Fibroblast of skin of left quadriceps (primary cell): ENCODE data around the gene TMEM89.

Experiments
- DNase-seq, 2 experiments: peaks; one replicate each; pipeline ENCODE4 v3.0.0-alpha.2; 2013; ENCODE audit warnings: low read depth in 2 of 2

Gene TMEM89

GRCh38 chr3:48614044-48614443 is 7.5 kb downstream of the TMEM89 start:
- DNase-seq, result peak; percentile 56 to 63

GRCh38 chr3:48612309-48612708 is 9.3 kb downstream of the TMEM89 start:
- DNase-seq, result no peak

GRCh38 chr3:48609088-48610005 is 12.2 kb downstream of the TMEM89 start, which contains the start of gene UQCRC1:
Gene UQCRC1 (minus strand): TSS chr3:48609646. CDS start chr3:48609620, 26 bp downstream.
- DNase-seq, result peak; percentile 74 to 75

- DNase-seq, result no peak
Observed at GRCh38 chr3:48607519-48607918, 14.1 kb downstream of the TMEM89 start.

- no peak for DNase-seq
Observed at GRCh38 chr3:48601622-48601994, 20.0 kb downstream of the TMEM89 start.

- no peak for DNase-seq
Observed at GRCh38 chr3:48600711-48601621, 20.6 kb downstream of the TMEM89 start.

- DNase-seq, result no peak
Observed at GRCh38 chr3:48599509-48600285, 21.9 kb downstream of the TMEM89 start.

GRCh38 chr3:48599077-48599501 is 22.5 kb downstream of the TMEM89 start:
- no peak for DNase-seq

GRCh38 chr3:48598323-48599076 is 23.1 kb downstream of the TMEM89 start:
- DNase-seq, result peak; percentile 81 to 83

GRCh38 chr3:48597408-48597800 is 24.2 kb downstream of the TMEM89 start:
- no peak for DNase-seq

- DNase-seq, result no peak
Observed at GRCh38 chr3:48596676-48597407, 24.7 kb downstream of the TMEM89 start.

- DNase-seq, result no peak
Observed at GRCh38 chr3:48596157-48596556, 25.4 kb downstream of the TMEM89 start.

GRCh38 chr3:48595526-48596121 is 25.9 kb downstream of the TMEM89 start:
- peak; percentile 34 to 46 for DNase-seq

- DNase-seq, result peak; percentile 7 to 10
Observed at GRCh38 chr3:48595075-48595525, 26.5 kb downstream of the TMEM89 start, which contains the start of gene COL7A1. Gene COL7A1 (minus strand): TSS chr3:48595329. CDS start chr3:48595159, 170 bp downstream.

GRCh38 chr3:48594417-48595049 is 27.0 kb downstream of the TMEM89 start:
- DNase-seq, result no peak

- DNase-seq, result no peak
Observed at GRCh38 chr3:48593337-48593736, 28.2 kb downstream of the TMEM89 start.

- no peak for DNase-seq
Observed at GRCh38 chr3:48592519-48593087, 29.0 kb downstream of the TMEM89 start.

GRCh38 chr3:48591886-48592518 is 29.6 kb downstream of the TMEM89 start:
- no peak for DNase-seq
